SK-N-MC (cell line): ENCODE results near the gene LAMP5.

Source experiments
- EZH2 ChIP-seq: fragments of 200-600 bp; sonication (generic); IDR thresholded peaks from one replicate; pipeline ENCODE4 v1.6.1; 2017; ENCODE audit warnings: antibody characterized with exemption
- POLR2AphosphoS5 ChIP-seq: IDR thresholded peaks from 2 replicates; pipeline ENCODE4 v1.6.1; 2012; ENCODE audit warnings: mild to moderate bottlenecking, low read depth, low read length, borderline replicate concordance

DNA sequence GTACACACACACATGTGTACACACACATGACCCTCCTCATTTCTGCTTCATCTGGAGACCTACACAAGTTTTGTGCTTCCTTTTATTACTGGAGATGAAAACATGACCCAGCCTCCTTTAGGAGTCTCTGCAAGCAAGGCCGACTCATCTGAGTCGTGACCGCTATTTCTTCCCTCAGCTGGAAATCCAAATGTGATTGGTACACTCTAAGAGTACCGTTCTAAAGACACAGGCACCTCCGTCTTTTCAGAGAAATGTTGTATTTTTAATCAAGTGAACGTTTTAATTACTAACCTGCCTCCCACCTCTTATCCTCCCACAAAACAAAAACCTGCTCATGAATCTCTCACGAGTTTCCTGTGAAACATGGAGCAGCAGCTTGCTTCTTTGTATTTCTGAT lies 63.0 kb downstream of the LAMP5 start:
- TF ChIP-seq POLR2AphosphoS5 (no peak), EZH2 (no peak)
